ENCODE measurements around the gene RGS5. TPM values are rescaled to one million over a fixed set of nuclear protein-coding genes. Genes with fewer than 3 reads are reported as not detected.

The RGS5 gene
- total RNA-seq, 1 donor from 2014 or later: 1.4 TPM

DNA sequence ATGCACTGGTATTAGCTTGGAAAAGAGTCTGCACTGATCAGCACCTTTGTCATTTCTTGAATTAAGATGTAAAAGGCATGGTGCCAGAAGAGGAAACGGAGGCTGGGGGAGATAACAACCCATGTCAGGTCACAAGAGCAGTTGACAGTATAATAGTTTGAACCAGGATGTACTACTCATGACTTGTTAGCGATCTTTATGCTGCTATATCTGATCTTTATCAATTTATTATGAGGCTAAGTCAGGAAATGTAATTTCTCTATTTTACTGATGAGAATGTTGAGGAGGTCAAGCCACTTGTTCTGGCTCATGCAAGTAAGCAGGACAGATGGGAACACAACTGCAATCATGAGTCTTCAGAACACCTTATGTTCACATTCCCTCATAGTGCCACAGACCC, 41.4 kb downstream of the RGS5 start:
- no peak overlapping the region for H3K4me3 ChIP-seq (ENCODE audit: low read depth, low read length)
- DNase-seq (ENCODE audit: low read depth): no peak
- no peak for TF ChIP-seq CTCF (conservative IDR thresholded peaks at IDR 0.05; ENCODE audit: low read depth, low read length)

DNA sequence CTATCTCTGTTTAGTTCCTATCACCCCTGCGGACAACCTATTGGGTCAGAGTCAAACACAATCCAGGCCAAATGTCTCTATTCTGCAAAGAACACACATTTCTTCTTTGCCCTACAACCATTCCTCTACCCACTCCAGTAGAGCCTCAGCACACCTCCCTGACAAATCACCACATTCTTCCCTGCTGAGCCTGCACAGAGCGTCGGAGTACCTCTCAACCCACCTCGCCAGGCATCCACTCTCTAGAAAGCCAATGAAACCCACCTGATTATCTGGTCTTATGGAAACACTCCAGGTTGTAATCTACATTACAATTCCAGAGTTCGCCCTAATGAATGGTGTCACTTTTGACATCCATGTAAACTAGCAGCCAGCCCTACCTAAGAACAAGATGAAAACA, 47.1 kb downstream of the RGS5 start:
- no peak overlapping the region for H3K4me3 ChIP-seq (ENCODE audit: low read depth, low read length)
- no peak for TF ChIP-seq CTCF (conservative IDR thresholded peaks at IDR 0.05; ENCODE audit: low read depth, low read length)
- DNase-seq (ENCODE audit: low read depth): no peak

GRCh38 chr1:163148911-163149310, 53.8 kb downstream of the RGS5 start:
- H3K4me3 ChIP-seq (ENCODE audit: low read depth, low read length): no peak overlapping the region
- no peak for TF ChIP-seq CTCF (conservative IDR thresholded peaks at IDR 0.05; ENCODE audit: low read depth, low read length)
- no peak for DNase-seq (ENCODE audit: low read depth)

- no peak for TF ChIP-seq CTCF (conservative IDR thresholded peaks at IDR 0.05; ENCODE audit: low read depth, low read length)
- no peak overlapping the region for H3K4me3 ChIP-seq (ENCODE audit: low read depth, low read length)
- no peak for DNase-seq (ENCODE audit: low read depth)
These were observed 55.7 kb downstream of the RGS5 start for GRCh38 chr1:163147019-163147418.

GRCh38 chr1:163145435-163145834, 57.3 kb downstream of the RGS5 start:
- H3K4me3 ChIP-seq (ENCODE audit: low read depth, low read length): no peak overlapping the region
- no peak for TF ChIP-seq CTCF (conservative IDR thresholded peaks at IDR 0.05; ENCODE audit: low read depth, low read length)
- no peak for DNase-seq (ENCODE audit: low read depth)

- H3K4me3 ChIP-seq (ENCODE audit: low read depth, low read length): no peak overlapping the region
- no peak for DNase-seq (ENCODE audit: low read depth)
- TF ChIP-seq CTCF (conservative IDR thresholded peaks at IDR 0.05; ENCODE audit: low read depth, low read length): no peak
These were observed 58.3 kb downstream of the RGS5 start for GRCh38 chr1:163144418-163144817.

- no peak for TF ChIP-seq CTCF (conservative IDR thresholded peaks at IDR 0.05; ENCODE audit: low read depth, low read length)
- DNase-seq (ENCODE audit: low read depth): no peak
- no peak overlapping the region for H3K4me3 ChIP-seq (ENCODE audit: low read depth, low read length)
These were observed 60.6 kb downstream of the RGS5 start for GRCh38 chr1:163142152-163142551.
